ENCODE results near the gene S100PBP.

The S100PBP gene

DNA sequence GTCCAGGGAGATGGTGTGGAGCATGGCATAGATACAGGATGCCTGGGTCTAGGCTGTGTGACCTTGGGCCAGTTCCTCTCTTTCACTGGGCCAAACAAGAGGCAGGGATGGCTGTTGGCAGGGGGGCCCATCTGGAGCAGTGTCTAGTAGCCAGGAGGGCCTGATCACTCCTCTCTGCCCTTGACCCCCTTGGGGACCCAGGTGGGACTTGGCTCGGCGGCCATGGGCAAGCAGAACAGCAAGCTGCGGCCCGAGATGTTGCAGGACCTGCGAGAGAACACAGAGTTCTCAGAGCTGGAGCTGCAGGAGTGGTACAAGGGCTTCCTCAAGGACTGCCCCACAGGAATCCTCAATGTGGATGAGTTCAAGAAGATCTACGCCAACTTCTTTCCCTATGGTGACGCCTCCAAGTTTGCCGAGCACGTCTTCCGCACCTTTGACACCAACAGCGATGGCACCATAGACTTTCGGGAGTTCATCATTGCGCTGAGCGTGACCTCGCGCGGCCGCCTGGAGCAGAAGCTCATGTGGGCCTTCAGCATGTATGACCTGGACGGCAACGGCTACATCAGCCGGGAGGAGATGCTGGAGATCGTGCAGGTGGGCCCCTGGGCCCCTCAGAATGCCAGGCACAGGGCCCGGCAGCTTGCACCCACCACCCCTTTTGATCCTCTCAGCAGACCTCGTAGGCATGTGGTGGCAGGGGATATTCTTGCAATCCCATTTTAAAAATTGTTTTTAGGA is 71.4 kb downstream of the S100PBP start:
- no peak for DNase-seq

GRCh38 chr1:32889731-32890278 is 72.4 kb downstream of the S100PBP start:
- no peak for DNase-seq

DNA sequence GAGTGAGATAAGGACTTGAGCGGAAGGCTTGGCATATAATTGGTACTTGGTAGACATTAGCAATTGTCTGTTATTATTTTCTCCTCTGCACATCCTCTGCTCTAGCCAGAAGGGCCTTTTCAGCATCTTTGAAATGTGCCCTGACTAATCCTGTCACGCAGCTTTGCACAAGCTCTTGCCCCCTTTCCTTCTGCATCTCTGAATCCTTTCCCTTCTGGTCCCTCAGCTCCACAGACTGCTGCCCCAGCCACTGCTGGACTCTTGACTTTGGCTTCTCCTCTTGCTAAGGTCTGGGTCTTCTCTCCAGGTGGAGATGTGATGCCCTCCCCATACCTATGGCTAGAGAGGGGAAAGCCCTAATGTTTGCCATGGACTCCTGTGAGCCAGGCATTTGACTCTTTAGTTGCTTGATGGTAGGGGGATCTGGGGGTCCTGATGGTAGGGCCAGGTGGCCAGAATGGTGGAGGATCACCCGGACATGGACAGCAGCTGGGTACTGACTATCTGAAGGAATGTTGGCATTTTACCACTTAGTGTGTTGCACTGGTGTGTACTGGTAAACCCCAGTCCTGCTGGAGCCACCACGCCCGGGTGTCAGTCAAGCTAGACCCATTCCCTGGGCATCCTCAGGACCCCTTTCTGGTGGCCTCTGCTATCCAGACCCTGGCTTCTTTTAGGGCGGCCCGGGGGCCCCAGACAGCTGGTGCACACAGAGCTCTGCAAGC is 73.2 kb downstream of the S100PBP start:
- no peak for DNase-seq

GRCh38 chr1:32891241-32891570 is 73.8 kb downstream of the S100PBP start:
- no peak for DNase-seq

GRCh38 chr1:32891630-32892029 is 74.2 kb downstream of the S100PBP start:
- DNase-seq = no peak

GRCh38 chr1:32892368-32893197 is 75.1 kb downstream of the S100PBP start:
- peak; percentile 47 to 58 for DNase-seq

- DNase-seq = peak in 1 of 2 experiments; percentile 30
These were observed 76.0 kb downstream of the S100PBP start for GRCh38 chr1:32893198-32894018.

DNA sequence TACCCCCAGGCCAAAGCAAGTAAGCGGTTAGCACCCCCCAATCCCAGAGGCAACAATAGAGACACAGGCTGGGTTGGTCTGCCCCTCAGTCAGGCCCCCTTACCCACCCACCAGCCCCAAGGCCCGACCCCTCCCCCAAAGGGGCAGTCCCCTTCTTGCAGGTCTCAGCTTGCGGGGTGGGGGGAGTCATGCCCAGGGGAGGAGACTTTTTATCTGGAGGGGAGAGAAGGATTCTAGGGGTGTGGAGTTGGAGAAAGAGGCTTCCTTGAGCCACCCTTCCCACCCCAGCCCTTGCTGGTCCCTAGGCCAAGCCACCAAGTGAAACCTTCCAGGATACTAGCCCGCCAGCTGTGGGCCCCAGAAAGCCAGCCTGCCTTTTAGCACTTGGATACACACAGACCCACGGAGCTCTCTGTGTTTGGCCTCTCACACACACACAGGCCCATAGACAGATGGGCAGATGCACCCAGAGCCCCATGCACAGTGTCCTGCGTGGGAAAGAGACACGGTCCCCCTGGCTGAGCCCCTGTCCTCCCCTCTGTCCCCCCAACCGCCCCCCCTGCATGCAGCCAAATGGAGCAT is 76.7 kb downstream of the S100PBP start:
- no peak for DNase-seq

DNA sequence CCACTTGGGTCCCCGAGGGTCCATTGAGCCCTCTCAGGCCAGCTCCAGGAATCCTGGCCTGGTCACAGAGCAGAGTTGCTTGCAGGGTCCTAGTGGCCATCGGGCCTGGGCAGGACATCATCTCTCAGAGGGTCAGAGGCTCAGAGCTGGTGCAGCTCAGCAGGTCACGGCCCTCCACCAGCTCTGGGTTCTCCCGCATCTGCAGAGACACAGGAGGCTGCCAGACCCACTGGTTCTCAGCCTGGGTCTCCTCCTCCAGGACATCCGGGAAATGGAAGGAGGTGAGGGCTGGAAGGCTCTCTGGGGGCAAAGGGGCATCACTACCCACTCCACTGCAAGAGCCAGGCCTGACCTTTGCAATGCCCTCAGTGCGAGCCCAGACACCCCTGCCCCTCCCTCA is 77.2 kb downstream of the S100PBP start:
- DNase-seq = no peak

DNA sequence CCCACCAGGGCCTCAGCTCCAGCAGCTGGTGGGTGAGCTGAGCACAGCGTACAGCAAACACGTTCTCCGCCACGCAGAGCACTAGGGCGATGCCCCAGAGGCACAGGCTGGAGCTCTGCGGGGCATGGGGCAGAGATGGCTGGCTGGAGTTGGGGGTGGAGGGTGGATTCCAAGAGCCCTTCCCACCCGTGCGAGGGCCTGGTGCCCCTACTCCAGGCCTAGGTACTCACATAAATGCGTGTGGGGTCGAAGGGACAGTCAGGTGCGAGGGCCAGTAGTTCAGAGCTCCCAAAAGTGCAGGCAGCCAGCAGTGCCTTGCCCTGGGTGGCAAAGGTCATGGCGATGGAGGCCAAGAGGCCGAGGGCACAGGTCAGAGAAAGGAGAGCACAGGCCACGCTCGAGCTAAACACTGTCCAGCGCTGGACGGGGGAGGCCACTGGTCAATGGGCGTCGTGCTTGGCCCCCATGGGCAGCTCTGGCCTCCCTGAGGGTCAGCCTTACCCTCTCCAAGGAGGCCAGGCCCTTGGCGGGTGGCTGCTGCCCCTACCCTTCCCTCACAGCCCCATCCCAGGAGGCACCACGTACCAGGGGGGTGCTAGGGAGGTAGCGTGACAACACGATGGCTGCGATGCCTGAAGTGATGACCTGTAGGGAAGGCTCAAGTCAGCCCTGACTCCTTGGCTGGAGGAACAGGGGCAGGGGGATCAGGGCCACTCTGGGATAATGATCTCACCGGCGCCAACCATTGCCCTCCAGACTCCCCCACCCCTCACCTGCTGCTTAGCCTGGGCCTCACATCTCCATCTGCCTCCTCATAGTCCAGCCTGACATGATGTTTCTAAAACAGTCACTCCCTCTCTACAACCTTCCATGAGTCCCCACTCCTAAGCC is 78.1 kb downstream of the S100PBP start:
- no peak for DNase-seq

- no peak for DNase-seq
These were observed 79.0 kb downstream of the S100PBP start for GRCh38 chr1:32896451-32896850.

- DNase-seq = no peak
These were observed 79.9 kb downstream of the S100PBP start for GRCh38 chr1:32897082-32898049.

GRCh38 chr1:32898056-32898455 is 80.6 kb downstream of the S100PBP start:
- DNase-seq = no peak

DNA sequence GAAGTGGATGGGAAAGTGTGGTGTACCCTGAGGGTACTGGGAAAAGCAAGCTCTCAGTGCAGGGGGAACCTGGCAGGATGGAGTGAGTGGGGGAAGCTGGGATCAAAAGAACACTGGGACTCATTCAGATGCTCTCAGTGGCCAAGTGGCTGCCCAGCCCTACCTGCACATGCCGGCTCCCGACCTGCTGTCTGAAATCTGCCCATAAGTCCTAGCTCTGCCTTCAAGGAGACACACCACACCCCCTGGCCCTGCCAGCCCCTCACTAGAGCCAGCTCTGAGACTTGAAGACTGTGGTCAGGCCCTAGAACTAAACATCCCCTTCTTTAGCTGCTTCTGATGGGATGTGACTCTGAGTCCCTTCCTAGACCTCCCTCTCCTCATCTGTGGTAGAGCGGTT is 81.5 kb downstream of the S100PBP start:
- no peak for DNase-seq

DNA sequence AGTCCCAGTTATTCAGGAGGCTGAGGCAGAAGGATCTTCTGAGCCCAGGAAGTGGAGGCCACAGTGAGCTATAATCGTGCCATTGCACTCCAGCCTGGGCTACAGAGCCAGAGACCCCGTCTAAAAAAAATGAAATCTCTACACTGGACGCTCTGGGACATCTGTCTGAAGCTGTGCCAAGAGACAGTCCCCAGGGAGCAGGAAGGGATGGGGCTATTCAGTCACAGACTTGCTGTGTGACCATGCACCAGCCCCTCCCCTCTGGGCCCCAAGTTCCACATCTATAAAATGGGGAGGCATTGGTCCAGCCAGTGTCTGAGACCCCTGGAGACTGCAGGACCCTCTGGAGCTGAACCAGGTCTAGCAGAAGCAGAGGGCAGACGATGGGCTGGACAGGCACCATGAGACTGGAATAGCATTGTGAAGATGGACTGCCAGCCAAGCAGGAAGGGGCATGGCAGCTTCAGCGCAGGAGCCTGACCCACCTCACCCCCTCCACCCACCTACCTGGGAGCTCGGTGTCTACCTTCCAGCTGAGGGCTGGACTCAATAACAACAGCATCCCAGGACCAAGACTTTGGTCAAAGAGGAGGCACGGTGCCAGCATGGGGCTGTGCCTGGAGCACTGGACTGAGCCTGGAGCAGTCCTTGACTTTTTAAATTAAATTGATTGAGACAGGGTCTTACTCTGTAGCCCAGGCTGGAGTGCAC is 82.3 kb downstream of the S100PBP start:
- no peak for DNase-seq

- DNase-seq = no peak
These were observed 83.0 kb downstream of the S100PBP start for GRCh38 chr1:32900371-32900955.

DNA sequence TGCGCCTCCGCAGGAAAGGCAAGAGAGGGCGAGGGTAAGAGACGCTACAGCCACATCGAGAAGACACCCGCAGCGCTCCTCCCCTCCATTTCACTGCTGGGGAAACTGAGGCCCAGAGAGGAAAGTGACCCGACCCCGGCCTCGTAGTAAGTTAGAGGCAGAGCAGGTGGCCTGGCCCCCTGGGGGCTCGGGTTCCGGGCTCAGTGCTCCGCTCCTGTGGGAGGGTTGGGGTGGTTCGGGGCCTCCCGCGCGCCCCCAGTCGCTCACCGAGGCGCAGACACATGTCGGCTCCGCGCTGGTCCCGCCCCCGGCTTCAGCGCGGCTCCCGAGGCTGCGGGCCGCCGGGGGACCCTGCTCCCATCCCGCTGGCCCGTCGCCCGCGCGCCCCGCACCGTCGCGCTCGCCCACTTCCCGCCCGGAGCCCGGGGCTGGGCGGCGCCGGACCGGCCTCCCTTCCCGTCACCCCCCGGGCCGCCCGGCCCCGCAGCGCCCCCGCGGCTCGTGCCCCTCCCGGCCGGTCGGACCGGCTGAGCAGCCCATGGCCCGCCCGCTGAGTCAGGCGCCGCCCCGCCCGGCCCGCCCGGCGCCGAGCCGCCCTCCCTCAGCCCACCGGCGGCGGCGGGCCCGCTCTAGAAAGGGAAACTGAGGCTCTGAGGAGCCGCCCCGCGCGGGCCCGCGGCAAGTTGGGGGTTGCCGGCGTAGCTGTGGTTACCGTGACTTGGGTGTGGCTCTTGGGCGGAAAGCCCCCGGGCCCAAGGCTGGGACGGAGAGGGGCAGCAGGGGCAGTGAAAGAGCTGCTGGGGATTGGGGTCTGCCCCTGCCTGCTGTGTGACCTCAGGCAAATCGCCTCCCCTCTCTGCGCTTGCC is 83.7 kb downstream of the S100PBP start, which contains the start of gene TMEM54:
TSS of gene TMEM54 (minus strand) at position 434 of the 867 bp plus-strand sequence. CDS start at position 283, 151 bp downstream.
- no peak for DNase-seq
